Measurements from ENCODE around the gene CDYL. TPM values are rescaled to one million over a fixed set of nuclear protein-coding genes. Genes with fewer than 3 reads are reported as not detected.

The CDYL gene
- total RNA-seq, 3 donors from 2014 or later (not counting 1 experiment from before 2014, with no cell fraction given): 81.3 to 101 (median 83.8) TPM

GRCh38 chr6:4957521-4958231, 181.5 kb downstream of the CDYL start:
- no peaks in the 10 kb centered on the region for H3K9me3 ChIP-seq (ENCODE audit: control insufficient read depth, insufficient read depth, low read length)
- H3K27me3 ChIP-seq (ENCODE audit: control insufficient read depth, insufficient read depth, low read length): no peaks in the 10 kb centered on the region
- intact Hi-C loops (cut with micrococcal nuclease): no loop called here
- 91% methylated on average over 9 of the region's 9 CpGs for WGBS (ENCODE audit: insufficient coverage)
- Mint-ChIP-seq H3K36me3 (no peaks in the 10 kb centered on the region), H3K27me3 (ENCODE audit: low read depth in 2 of 2) (peaks cover 3 to 5% of the 10 kb centered on the region in 2 donors), H3K4me3 (no peak overlapping the region), H3K4me1 (no peaks in the 10 kb centered on the region), H3K9me3 (no peaks in the 10 kb centered on the region), H3K27ac (no peak overlapping the region)
- H3K36me3 ChIP-seq (ENCODE audit: control insufficient read depth, insufficient read depth, low read length): peaks cover 19% of the 10 kb centered on the region
- no peaks in the 10 kb centered on the region for H3K4me1 ChIP-seq (ENCODE audit: control insufficient read depth, insufficient read depth, low read length)
- ATAC-seq: no peak
- H3K27ac ChIP-seq (ENCODE audit: low read length): no peak overlapping the region
- DNase-seq: no peak
- TF ChIP-seq CTCF (IDR thresholded peaks at IDR 0.05): no peak
- H3K4me3 ChIP-seq (ENCODE audit: low read length): no peak overlapping the region

GRCh38 chr6:4958624-4959023, 182.4 kb downstream of the CDYL start:
- H3K4me3 Mint-ChIP-seq: no peak overlapping the region
- 100% methylated on average over 1 of the region's 3 CpGs for WGBS (ENCODE audit: insufficient coverage)
- Histone ChIP-seq H3K27ac (ENCODE audit: low read length) (no peak overlapping the region), H3K36me3 (ENCODE audit: control insufficient read depth, insufficient read depth, low read length) (peaks cover 16% of the 10 kb centered on the region), H3K4me3 (ENCODE audit: low read length) (no peak overlapping the region), H3K4me1 (ENCODE audit: control insufficient read depth, insufficient read depth, low read length) (no peaks in the 10 kb centered on the region), H3K27me3 (ENCODE audit: control insufficient read depth, insufficient read depth, low read length) (no peaks in the 10 kb centered on the region), H3K9me3 (ENCODE audit: control insufficient read depth, insufficient read depth, low read length) (no peaks in the 10 kb centered on the region)
- DNase-seq (no peak), ATAC-seq (no peak)
- intact Hi-C loops (cut with micrococcal nuclease): no loop called here
- H3K27me3 Mint-ChIP-seq (ENCODE audit: low read depth in 2 of 2): peaks cover 3 to 5% of the 10 kb centered on the region in 2 donors
- TF ChIP-seq CTCF (IDR thresholded peaks at IDR 0.05): no peak
- H3K4me1 Mint-ChIP-seq: no peaks in the 10 kb centered on the region
- H3K9me3 Mint-ChIP-seq: no peaks in the 10 kb centered on the region
- H3K27ac Mint-ChIP-seq: no peak overlapping the region
- H3K36me3 Mint-ChIP-seq: no peaks in the 10 kb centered on the region

GRCh38 chr6:4961322-4962168, 185.3 kb downstream of the CDYL start:
- H3K36me3 ChIP-seq (ENCODE audit: control insufficient read depth, insufficient read depth, low read length): no peaks in the 10 kb centered on the region
- Mint-ChIP-seq H3K4me1 (peaks cover 0 to 4% of the 10 kb centered on the region in 2 donors), H3K27me3 (ENCODE audit: low read depth in 2 of 2) (peaks cover 5 to 6% of the 10 kb centered on the region in 2 donors), H3K4me3 (no peak overlapping the region), H3K9me3 (no peaks in the 10 kb centered on the region), H3K27ac (no peak overlapping the region), H3K36me3 (no peaks in the 10 kb centered on the region)
- DNase-seq (no peak), ATAC-seq (no peak)
- no peak for TF ChIP-seq CTCF (IDR thresholded peaks at IDR 0.05)
- no peak overlapping the region for H3K4me3 ChIP-seq (ENCODE audit: low read length)
- intact Hi-C loops (cut with micrococcal nuclease): no loop called here
- no peaks in the 10 kb centered on the region for H3K27me3 ChIP-seq (ENCODE audit: control insufficient read depth, insufficient read depth, low read length)
- WGBS (ENCODE audit: insufficient coverage): 96% methylated on average over 9 of the region's 10 CpGs
- H3K4me1 ChIP-seq (ENCODE audit: control insufficient read depth, insufficient read depth, low read length): no peaks in the 10 kb centered on the region
- no peaks in the 10 kb centered on the region for H3K9me3 ChIP-seq (ENCODE audit: control insufficient read depth, insufficient read depth, low read length)
- H3K27ac ChIP-seq (ENCODE audit: low read length): no peak overlapping the region

Data from natural killer cell (primary cell).